A673 (cell line): ENCODE measurements around the gene MET. TPM values are rescaled to one million over a fixed set of nuclear protein-coding genes. Genes with fewer than 3 reads are reported as not detected.

Source experiments
- BruUV-seq: library from RNA; stranded (reverse); fragments of 400-500 nt; replicated peaks from 2 replicates; lab custom pipeline; 2021; lab: Mats Ljungman, UMichigan
- CTCF ChIA-PET: fragments of 300-600 bp; sonication (Branson Sonifier 250); formaldehyde crosslinking; loops from one replicate; lab custom pipeline; 2022; ENCODE audit warnings: antibody characterized with exemption; lab: Charles Lee
- POLR2A ChIA-PET: fragments of 300-600 bp; sonication (Branson Sonifier 250); formaldehyde crosslinking; loops from one replicate; lab custom pipeline; 2022; ENCODE audit warnings: antibody characterized with exemption; ENCODE audit not compliant: low non-redundant PET; lab: Charles Lee
- DNase-seq: peaks from one replicate; pipeline ENCODE4 v3.0.0-alpha.2; 2015; ENCODE audit warnings: low spot score
- H3K27ac ChIP-seq: fragments of 200-600 bp; sonication (generic); 2 replicates; pipeline ENCODE4 v1.5.1; 2016; ENCODE audit warnings: mixed run types, low read depth, mild to moderate bottlenecking, mixed read lengths, antibody characterized with exemption, low read length; ENCODE audit not compliant: poor library complexity, severe bottlenecking
- H3K27me3 ChIP-seq: fragments of 200-600 bp; sonication (generic); replicated peaks from 2 replicates; pipeline ENCODE4 v1.6.1; 2017; ENCODE audit warnings: mixed run types, low read depth, mild to moderate bottlenecking, mixed read lengths, antibody characterized with exemption, low read length; ENCODE audit not compliant: insufficient read depth, poor library complexity
- H3K36me3 ChIP-seq: fragments of 200-600 bp; sonication (generic); 2 replicates; pipeline ENCODE4 v1.6.1; 2016; ENCODE audit warnings: mixed run types, mild to moderate bottlenecking, mixed read lengths, antibody characterized with exemption, low read length; ENCODE audit not compliant: insufficient read depth, poor library complexity, severe bottlenecking
- H3K4me1 ChIP-seq: fragments of 200-600 bp; sonication (generic); 2 replicates; pipeline ENCODE4 v1.6.1; 2017; ENCODE audit warnings: mixed run types, mild to moderate bottlenecking, mixed read lengths, antibody characterized with exemption, low read length; ENCODE audit not compliant: insufficient read depth, poor library complexity, severe bottlenecking
- H3K4me3 ChIP-seq: fragments of 200-600 bp; sonication (generic); 2 replicates; pipeline ENCODE4 v1.5.1; 2016; ENCODE audit warnings: low read depth, mixed run types, mild to moderate bottlenecking, mixed read lengths, low read length; ENCODE audit not compliant: poor library complexity, severe bottlenecking
- H3K9me3 ChIP-seq: fragments of 200-600 bp; sonication (generic); 2 replicates; pipeline ENCODE4 v1.6.1; 2016; ENCODE audit warnings: mixed run types, low read depth, mild to moderate bottlenecking, mixed read lengths, antibody characterized with exemption, low read length; ENCODE audit not compliant: poor library complexity, severe bottlenecking
- CTCF ChIP-seq: fragments of 300-800, 200-600 bp; sonication (generic); conservative IDR thresholded peaks from 2 replicates; pipeline ENCODE4 v1.5.1; 2017; ENCODE audit warnings: low read depth, mild to moderate bottlenecking, antibody characterized with exemption, low read length, moderate library complexity, mixed read lengths
- EZH2 ChIP-seq: fragments of 200-600 bp; sonication (generic); IDR thresholded peaks from 2 replicates; pipeline ENCODE4 v1.6.1; 2017; ENCODE audit warnings: borderline replicate concordance, low read depth, mild to moderate bottlenecking, mixed read lengths, antibody characterized with exemption, low read length; ENCODE audit not compliant: poor library complexity, severe bottlenecking
- intact Hi-C: fragments of 100-400 bp; cut with micrococcal nuclease; formaldehyde crosslinking; loops from one replicate; pipeline ENCODE4 v1.10.0; 2022; ENCODE audit not compliant: unreplicated experiment
- total RNA-seq: library from RNA; stranded (reverse); gene quantifications from 2 replicates; pipeline ENCODE4 v1.2.3, GENCODE V29; 2021

MET gene
- total RNA-seq, 1 experiment from 2014 or later: 6.8 TPM

GRCh38 chr7:116800594-116800993 lies 128.6 kb downstream of the MET start:
- Histone ChIP-seq H3K27ac (no peak overlapping the region), H3K9me3 (no peaks in the 10 kb centered on the region), H3K27me3 (no peaks in the 10 kb centered on the region), H3K36me3 (no peaks in the 10 kb centered on the region), H3K4me3 (no peak overlapping the region), H3K4me1 (peaks cover 63% of the 10 kb centered on the region)
- no peak for DNase-seq
- ChIA-PET CTCF (no interaction called here), POLR2A (no interaction called here)
- no TSS peak for BruUV-seq
- TF ChIP-seq EZH2: no peak
- no peak for TF ChIP-seq CTCF
- intact Hi-C loops: loop anchor here (5.0 kb wide), 1 partner anchor 268 kb away; no protein-coding TSS in a partner anchor

GRCh38 chr7:116801092-116801710 lies 129.2 kb downstream of the MET start:
- Histone ChIP-seq H3K4me1 (peaks cover 64% of the 10 kb centered on the region), H3K36me3 (no peaks in the 10 kb centered on the region), H3K4me3 (no peak overlapping the region), H3K27ac (no peak overlapping the region), H3K27me3 (no peaks in the 10 kb centered on the region), H3K9me3 (no peaks in the 10 kb centered on the region)
- CTCF ChIA-PET: no interaction called here
- intact Hi-C loops: loop anchor here (5.0 kb wide), 1 partner anchor 269 kb away; no protein-coding TSS in a partner anchor
- DNase-seq: no peak
- TF ChIP-seq EZH2 (no peak), CTCF (no peak)
- no TSS peak for BruUV-seq
- POLR2A ChIA-PET: no interaction called here

- H3K27ac ChIP-seq: peak overlapping the region; percentile 56
- H3K4me3 ChIP-seq: peak overlapping the region; percentile 6
- no peaks in the 10 kb centered on the region for H3K27me3 ChIP-seq
- peak; percentile 75 for DNase-seq
- no TSS peak for BruUV-seq
- intact Hi-C loops: loop anchor here (5.0 kb wide), 1 partner anchor 270 kb away; no protein-coding TSS in a partner anchor
- ChIA-PET POLR2A (no interaction called here), CTCF (no interaction called here)
- TF ChIP-seq CTCF (no peak), EZH2 (no peak)
- H3K36me3 ChIP-seq: no peaks in the 10 kb centered on the region
- H3K4me1 ChIP-seq: peaks cover 62% of the 10 kb centered on the region
- no peaks in the 10 kb centered on the region for H3K9me3 ChIP-seq
Observed at GRCh38 chr7:116802144-116802745, 130.2 kb downstream of the MET start.
